ENCODE results near the gene STX8.

The STX8 gene

DNA sequence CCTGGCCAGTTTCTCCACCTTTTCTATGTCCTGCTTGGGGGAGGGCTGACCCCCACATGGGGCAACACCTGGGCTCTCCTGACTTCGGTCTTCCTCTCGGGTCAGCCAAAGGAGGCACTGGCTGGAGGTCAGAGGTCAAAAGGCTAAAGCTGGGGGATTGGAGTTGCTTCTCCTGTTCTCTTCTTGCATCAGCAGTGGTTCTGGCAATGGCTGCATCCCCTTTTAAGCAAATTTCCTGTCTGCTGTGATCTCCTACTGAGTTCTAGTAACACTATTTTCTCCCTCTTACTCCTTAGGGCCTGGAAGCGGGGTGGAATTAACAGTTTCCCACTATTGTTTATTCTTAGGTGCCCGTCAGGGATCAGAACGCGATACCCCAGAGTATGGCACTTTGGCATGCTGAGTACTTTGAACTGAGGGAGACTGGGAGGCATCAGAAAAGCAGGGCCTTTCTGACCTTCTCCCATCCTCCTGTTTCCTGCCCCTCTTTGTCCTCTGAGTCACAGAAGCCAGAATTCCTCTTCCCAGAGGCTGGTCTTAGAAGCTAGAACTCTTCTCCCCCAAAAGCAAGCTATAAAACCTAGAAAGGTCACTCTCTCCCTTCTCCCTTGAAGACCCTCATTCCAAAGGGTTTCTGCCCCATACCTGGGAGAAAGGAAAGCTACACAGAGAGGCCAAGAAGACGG, 268.2 kb downstream of the STX8 start:
- DNase-seq = no peak
- no peak for TF ChIP-seq CTCF (IDR thresholded peaks at IDR 0.05; ENCODE audit: low read depth, low read length, missing control alignments)
- Histone ChIP-seq H3K27ac (no peak overlapping the region), H3K27me3 (replicated peaks) (no peaks in the 10 kb centered on the region), H3K4me3 (ENCODE audit: low read depth, low read length) (no peak overlapping the region), H3K36me3 (replicated peaks) (no peaks in the 10 kb centered on the region)
- in situ Hi-C loops (cut with HindIII; ENCODE audit: low pct_ligation_motif_present, low sequenced_read_pairs) = no loop called here

DNA sequence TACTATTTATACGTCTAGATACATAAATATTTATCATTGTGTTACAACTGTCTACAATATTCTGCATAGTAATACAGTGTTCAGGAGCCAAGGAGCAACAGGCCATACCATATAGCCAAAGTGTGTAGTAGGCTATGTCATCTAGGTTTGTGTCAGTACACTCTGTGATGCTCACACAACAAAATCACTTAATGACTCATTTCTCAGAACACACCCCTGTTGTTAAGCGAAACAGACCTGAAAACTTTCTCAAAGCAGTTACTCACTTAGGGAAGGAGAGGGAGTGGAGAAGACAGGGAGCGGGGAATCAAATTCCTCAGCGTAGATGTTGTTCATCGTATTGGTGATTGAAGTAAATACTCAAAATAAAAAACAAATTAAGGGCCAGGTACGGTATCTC, 269.5 kb downstream of the STX8 start:
- no peak for TF ChIP-seq CTCF (IDR thresholded peaks at IDR 0.05; ENCODE audit: low read depth, low read length, missing control alignments)
- H3K4me3 ChIP-seq (ENCODE audit: low read depth, low read length) = no peak overlapping the region
- H3K27ac ChIP-seq = no peak overlapping the region
- no peaks in the 10 kb centered on the region for H3K27me3 ChIP-seq (replicated peaks)
- DNase-seq = no peak
- H3K36me3 ChIP-seq (replicated peaks) = no peaks in the 10 kb centered on the region
- in situ Hi-C loops (cut with HindIII; ENCODE audit: low pct_ligation_motif_present, low sequenced_read_pairs) = no loop called here

GRCh38 chr17:9299695-9300094, 275.9 kb downstream of the STX8 start:
- in situ Hi-C loops (cut with HindIII; ENCODE audit: low pct_ligation_motif_present, low sequenced_read_pairs) = no loop called here
- TF ChIP-seq CTCF (IDR thresholded peaks at IDR 0.05; ENCODE audit: low read depth, low read length, missing control alignments) = no peak
- Histone ChIP-seq H3K4me3 (ENCODE audit: low read depth, low read length) (no peak overlapping the region), H3K27me3 (replicated peaks) (no peaks in the 10 kb centered on the region), H3K36me3 (replicated peaks) (no peaks in the 10 kb centered on the region), H3K27ac (no peak overlapping the region)
- no peak for DNase-seq

- DNase-seq = no peak
- in situ Hi-C loops (cut with HindIII; ENCODE audit: low pct_ligation_motif_present, low sequenced_read_pairs) = no loop called here
- Histone ChIP-seq H3K36me3 (replicated peaks) (no peaks in the 10 kb centered on the region), H3K4me3 (ENCODE audit: low read depth, low read length) (no peak overlapping the region), H3K27me3 (replicated peaks) (no peaks in the 10 kb centered on the region), H3K27ac (no peak overlapping the region)
- no peak for TF ChIP-seq CTCF (IDR thresholded peaks at IDR 0.05; ENCODE audit: low read depth, low read length, missing control alignments)
Observed at GRCh38 chr17:9298776-9299295, 276.8 kb downstream of the STX8 start.

- Histone ChIP-seq H3K36me3 (replicated peaks) (no peaks in the 10 kb centered on the region), H3K27ac (no peak overlapping the region), H3K4me3 (ENCODE audit: low read depth, low read length) (no peak overlapping the region), H3K27me3 (replicated peaks) (no peaks in the 10 kb centered on the region)
- no peak for TF ChIP-seq CTCF (IDR thresholded peaks at IDR 0.05; ENCODE audit: low read depth, low read length, missing control alignments)
- in situ Hi-C loops (cut with HindIII; ENCODE audit: low pct_ligation_motif_present, low sequenced_read_pairs) = no loop called here
- no peak for DNase-seq
Observed at GRCh38 chr17:9298135-9298534, 277.5 kb downstream of the STX8 start.
